Measurements from ENCODE around the gene CTNND2. TPM values are rescaled to one million over a fixed set of nuclear protein-coding genes. Genes with fewer than 3 reads are reported as not detected.
A peak's percentile ranks its signal among the peaks of the same experiment; 100 is the strongest.

CTNND2 gene
- total RNA-seq, 6 donors from 2014 or later = 1.1 to 12.4 (median 3.2) TPM

- Histone ChIP-seq H3K4me1 (no peaks in the 10 kb centered on the region), H3K27ac (no peak overlapping the region), H3K9me3 (no peaks in the 10 kb centered on the region), H3K4me3 (no peak overlapping the region), H3K36me3 (no peaks in the 10 kb centered on the region), H3K27me3 (no peaks in the 10 kb centered on the region)
- 50 to 74% methylated on average over 1 of the region's 1 CpG for WGBS, 2 donors
- ATAC-seq (ENCODE audit: low FRiP score in 2 of 2) (no peak), DNase-seq (no peak)
- TF ChIP-seq CTCF (IDR thresholded peaks at IDR 0.05) (no peak), POLR2AphosphoS5 (IDR thresholded peaks at IDR 0.05) (no peak), EP300 (IDR thresholded peaks at IDR 0.05) (no peak), POLR2A (IDR thresholded peaks at IDR 0.05) (no peak)
Measured at GRCh38 chr5:11687498-11687897, 216.7 kb downstream of the CTNND2 start.

- no peaks in the 10 kb centered on the region for H3K9me3 ChIP-seq
- TF ChIP-seq EP300 (IDR thresholded peaks at IDR 0.05) (no peak), POLR2AphosphoS5 (IDR thresholded peaks at IDR 0.05) (no peak), CTCF (IDR thresholded peaks at IDR 0.05) (no peak), POLR2A (IDR thresholded peaks at IDR 0.05) (no peak)
- 31 to 36% methylated on average over 2 of the region's 2 CpGs for WGBS, 2 donors
- H3K4me1 ChIP-seq = no peaks in the 10 kb centered on the region
- H3K4me3 ChIP-seq = no peak overlapping the region
- DNase-seq (no peak), ATAC-seq (ENCODE audit: low FRiP score in 2 of 2) (peak in 1 of 2 donors; percentile 60)
- no peak overlapping the region for H3K27ac ChIP-seq
- no peaks in the 10 kb centered on the region for H3K36me3 ChIP-seq
- no peaks in the 10 kb centered on the region for H3K27me3 ChIP-seq
Measured at GRCh38 chr5:11684607-11685006, 219.6 kb downstream of the CTNND2 start.

GRCh38 chr5:11683666-11684065 lies 220.6 kb downstream of the CTNND2 start:
- peak in 1 of 2 donors; percentile 73 for ATAC-seq (ENCODE audit: low FRiP score in 2 of 2)
- Histone ChIP-seq H3K4me1 (no peaks in the 10 kb centered on the region), H3K27me3 (no peaks in the 10 kb centered on the region), H3K4me3 (no peak overlapping the region), H3K27ac (no peak overlapping the region), H3K36me3 (no peaks in the 10 kb centered on the region), H3K9me3 (no peaks in the 10 kb centered on the region)
- peak in 1 of 2 donors; percentile 27 for DNase-seq
- no peak for TF ChIP-seq CTCF (IDR thresholded peaks at IDR 0.05)
- TF ChIP-seq POLR2A (IDR thresholded peaks at IDR 0.05) = no peak
- TF ChIP-seq EP300 (IDR thresholded peaks at IDR 0.05) = no peak
- no peak for TF ChIP-seq POLR2AphosphoS5 (IDR thresholded peaks at IDR 0.05)
- 77 to 82% methylated on average over 2 of the region's 2 CpGs for WGBS, 2 donors

- ATAC-seq (ENCODE audit: low FRiP score in 2 of 2) (no peak), DNase-seq (no peak)
- Histone ChIP-seq H3K36me3 (no peaks in the 10 kb centered on the region), H3K9me3 (no peaks in the 10 kb centered on the region), H3K4me3 (no peak overlapping the region), H3K27ac (no peak overlapping the region), H3K4me1 (no peaks in the 10 kb centered on the region), H3K27me3 (no peaks in the 10 kb centered on the region)
- WGBS, 2 donors = 79 to 83% methylated on average over 4 of the region's 4 CpGs
- no peak for TF ChIP-seq POLR2A (IDR thresholded peaks at IDR 0.05)
- TF ChIP-seq EP300 (IDR thresholded peaks at IDR 0.05) = no peak
- no peak for TF ChIP-seq CTCF (IDR thresholded peaks at IDR 0.05)
- no peak for TF ChIP-seq POLR2AphosphoS5 (IDR thresholded peaks at IDR 0.05)
Measured at GRCh38 chr5:11681796-11682195, 222.4 kb downstream of the CTNND2 start.

GRCh38 chr5:11679676-11680075 lies 224.6 kb downstream of the CTNND2 start:
- TF ChIP-seq POLR2A (IDR thresholded peaks at IDR 0.05) = no peak
- no peak for TF ChIP-seq POLR2AphosphoS5 (IDR thresholded peaks at IDR 0.05)
- no peak for TF ChIP-seq EP300 (IDR thresholded peaks at IDR 0.05)
- no peak for TF ChIP-seq CTCF (IDR thresholded peaks at IDR 0.05)
- Histone ChIP-seq H3K36me3 (no peaks in the 10 kb centered on the region), H3K27me3 (no peaks in the 10 kb centered on the region), H3K4me1 (no peaks in the 10 kb centered on the region), H3K27ac (no peak overlapping the region), H3K4me3 (no peak overlapping the region), H3K9me3 (no peaks in the 10 kb centered on the region)
- 69 to 70% methylated on average over 5 of the region's 5 CpGs for WGBS, 2 donors
- DNase-seq (no peak), ATAC-seq (ENCODE audit: low FRiP score in 2 of 2) (no peak)
